Activated naive CD4-positive, alpha-beta T cell treated with anti-CD3 and anti-CD28 coated beads, Interleukin-2, amount 50 U/mL, for 24 hours (primary cell): ENCODE measurements around the gene AGTRAP.

Experiments
- H3K27ac Mint-ChIP-seq: one replicate; pipeline ENCODE4 v1.8.0; 2021; ENCODE audit warnings: mild to moderate bottlenecking, mixed read lengths
- H3K27me3 Mint-ChIP-seq: one replicate; pipeline ENCODE4 v1.8.0; 2021; ENCODE audit warnings: mixed read lengths
- H3K36me3 Mint-ChIP-seq: one replicate; pipeline ENCODE4 v1.8.0; 2021; ENCODE audit warnings: mixed read lengths
- H3K4me1 Mint-ChIP-seq: one replicate; pipeline ENCODE4 v1.8.0; 2021; ENCODE audit warnings: mixed read lengths
- H3K4me3 Mint-ChIP-seq: one replicate; pipeline ENCODE4 v1.8.0; 2021; ENCODE audit warnings: mild to moderate bottlenecking, mixed read lengths
- H3K9me3 Mint-ChIP-seq: one replicate; pipeline ENCODE4 v1.8.0; 2021; ENCODE audit warnings: mixed read lengths

AGTRAP gene

DNA sequence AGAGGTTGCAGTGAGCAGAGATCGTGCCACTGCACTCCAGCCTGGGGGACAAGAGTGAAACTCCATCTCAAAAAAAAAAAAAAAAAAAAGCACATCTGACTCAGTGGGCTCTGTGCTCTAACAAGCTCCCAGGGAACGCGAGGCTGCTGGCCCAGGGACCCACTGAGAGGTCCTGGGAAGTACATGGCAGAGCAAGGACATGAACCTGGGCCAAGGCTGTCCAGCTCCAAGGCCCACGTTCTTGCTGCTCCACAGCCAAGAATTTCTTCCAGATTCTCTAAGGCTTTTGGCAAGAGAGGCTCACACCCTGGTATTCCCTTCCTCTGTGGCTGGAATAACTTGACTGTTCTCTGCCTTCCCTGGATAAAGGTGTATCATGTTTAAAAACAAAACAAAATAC, 15.4 kb upstream of the AGTRAP start:
- Mint-ChIP-seq H3K27me3 (no peaks in the 10 kb centered on the region), H3K4me1 (peaks cover 18% of the 10 kb centered on the region), H3K4me3 (no peak overlapping the region), H3K9me3 (no peaks in the 10 kb centered on the region), H3K27ac (no peak overlapping the region), H3K36me3 (no peaks in the 10 kb centered on the region)

- Mint-ChIP-seq H3K27me3 (no peaks in the 10 kb centered on the region), H3K27ac (no peak overlapping the region), H3K36me3 (no peaks in the 10 kb centered on the region), H3K4me1 (peaks cover 21% of the 10 kb centered on the region), H3K9me3 (no peaks in the 10 kb centered on the region), H3K4me3 (no peak overlapping the region)
Observed at GRCh38 chr1:11721311-11721710, 14.6 kb upstream of the AGTRAP start.

DNA sequence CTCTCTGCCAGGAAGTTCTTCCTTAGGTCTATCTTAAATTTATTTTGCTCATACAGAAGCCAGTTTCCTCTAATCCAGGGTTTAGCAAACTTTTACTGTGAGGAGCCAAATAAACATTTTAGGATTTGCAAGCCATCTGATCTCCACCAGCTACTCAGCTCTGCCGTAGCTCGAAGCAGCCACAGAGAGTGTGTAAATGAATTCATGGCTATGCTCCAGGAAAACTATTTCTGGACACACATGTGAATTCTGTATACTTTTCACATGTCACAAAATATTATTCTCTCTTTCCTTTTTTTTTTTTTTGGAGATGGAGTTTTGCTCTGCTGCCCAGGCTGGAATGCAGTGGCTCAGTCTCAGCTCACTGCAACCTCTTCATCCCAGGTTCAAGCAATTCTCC, 13.4 kb upstream of the AGTRAP start:
- Mint-ChIP-seq H3K4me1 (peaks cover 21% of the 10 kb centered on the region), H3K9me3 (no peaks in the 10 kb centered on the region), H3K36me3 (no peaks in the 10 kb centered on the region), H3K27ac (no peak overlapping the region), H3K4me3 (no peak overlapping the region), H3K27me3 (no peaks in the 10 kb centered on the region)

- no peaks in the 10 kb centered on the region for H3K36me3 Mint-ChIP-seq
- peaks cover 22% of the 10 kb centered on the region for H3K4me1 Mint-ChIP-seq
- no peak overlapping the region for H3K27ac Mint-ChIP-seq
- H3K9me3 Mint-ChIP-seq = no peaks in the 10 kb centered on the region
- no peak overlapping the region for H3K4me3 Mint-ChIP-seq
- no peaks in the 10 kb centered on the region for H3K27me3 Mint-ChIP-seq
Observed at GRCh38 chr1:11725616-11726015, 10.3 kb upstream of the AGTRAP start.

GRCh38 chr1:11727119-11727518, 8.8 kb upstream of the AGTRAP start:
- Mint-ChIP-seq H3K27ac (no peak overlapping the region), H3K36me3 (no peaks in the 10 kb centered on the region), H3K9me3 (no peaks in the 10 kb centered on the region), H3K4me3 (no peak overlapping the region), H3K4me1 (peaks cover 37% of the 10 kb centered on the region), H3K27me3 (no peaks in the 10 kb centered on the region)

DNA sequence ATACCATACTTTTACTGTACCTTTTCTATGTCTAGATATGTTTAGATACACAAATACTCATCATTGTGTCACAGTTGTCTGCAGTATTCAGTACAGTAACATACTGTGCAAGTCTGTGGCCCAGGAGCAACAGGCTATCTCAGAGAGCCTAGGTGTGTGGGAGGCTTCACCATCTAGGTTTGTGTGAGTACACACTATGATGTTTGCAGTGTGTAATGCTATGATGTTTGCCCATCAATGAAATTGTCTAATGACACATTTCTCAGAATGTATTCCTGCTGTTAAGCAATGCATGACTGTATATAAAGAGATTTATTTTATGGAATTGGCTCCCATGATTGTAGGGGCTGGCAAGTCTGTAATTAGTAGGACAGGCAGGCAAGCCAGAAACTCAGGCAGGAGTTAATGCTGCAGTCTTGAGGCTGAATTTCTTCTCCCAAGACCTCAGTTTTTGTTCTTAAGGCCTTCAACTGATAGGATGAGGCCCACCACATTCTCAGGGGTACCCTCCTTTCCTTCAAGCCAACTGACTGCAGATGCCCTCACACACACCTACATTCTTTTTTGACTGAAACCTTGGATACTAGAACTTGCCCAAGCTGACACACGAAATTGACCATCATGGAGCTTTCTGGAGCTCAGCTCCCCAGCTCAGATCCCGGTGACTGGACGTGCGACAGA, 7.7 kb upstream of the AGTRAP start:
- peaks cover 47% of the 10 kb centered on the region for H3K4me1 Mint-ChIP-seq
- no peaks in the 10 kb centered on the region for H3K36me3 Mint-ChIP-seq
- H3K4me3 Mint-ChIP-seq = no peak overlapping the region
- no peak overlapping the region for H3K27ac Mint-ChIP-seq
- H3K9me3 Mint-ChIP-seq = no peaks in the 10 kb centered on the region
- H3K27me3 Mint-ChIP-seq = no peaks in the 10 kb centered on the region

DNA sequence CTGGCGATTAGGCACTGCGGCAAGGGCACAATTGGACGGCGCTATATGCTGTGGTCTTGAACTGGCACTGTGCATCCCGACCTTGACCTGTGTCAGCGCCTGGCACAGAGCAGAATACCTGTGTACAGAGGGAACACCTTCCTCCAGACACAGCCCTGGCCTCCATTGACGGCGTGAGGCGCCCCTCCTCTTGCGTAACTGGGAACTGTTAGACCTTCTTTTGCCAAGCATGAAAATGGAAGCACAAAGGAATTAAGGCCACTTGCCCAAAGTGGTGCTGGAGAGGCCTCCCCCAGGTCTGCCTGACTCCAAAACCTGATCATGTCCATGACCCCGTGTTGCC, 6.8 kb upstream of the AGTRAP start:
- no peaks in the 10 kb centered on the region for H3K27me3 Mint-ChIP-seq
- no peak overlapping the region for H3K4me3 Mint-ChIP-seq
- peaks cover 47% of the 10 kb centered on the region for H3K4me1 Mint-ChIP-seq
- H3K9me3 Mint-ChIP-seq = no peaks in the 10 kb centered on the region
- H3K36me3 Mint-ChIP-seq = no peaks in the 10 kb centered on the region
- H3K27ac Mint-ChIP-seq = no peak overlapping the region

DNA sequence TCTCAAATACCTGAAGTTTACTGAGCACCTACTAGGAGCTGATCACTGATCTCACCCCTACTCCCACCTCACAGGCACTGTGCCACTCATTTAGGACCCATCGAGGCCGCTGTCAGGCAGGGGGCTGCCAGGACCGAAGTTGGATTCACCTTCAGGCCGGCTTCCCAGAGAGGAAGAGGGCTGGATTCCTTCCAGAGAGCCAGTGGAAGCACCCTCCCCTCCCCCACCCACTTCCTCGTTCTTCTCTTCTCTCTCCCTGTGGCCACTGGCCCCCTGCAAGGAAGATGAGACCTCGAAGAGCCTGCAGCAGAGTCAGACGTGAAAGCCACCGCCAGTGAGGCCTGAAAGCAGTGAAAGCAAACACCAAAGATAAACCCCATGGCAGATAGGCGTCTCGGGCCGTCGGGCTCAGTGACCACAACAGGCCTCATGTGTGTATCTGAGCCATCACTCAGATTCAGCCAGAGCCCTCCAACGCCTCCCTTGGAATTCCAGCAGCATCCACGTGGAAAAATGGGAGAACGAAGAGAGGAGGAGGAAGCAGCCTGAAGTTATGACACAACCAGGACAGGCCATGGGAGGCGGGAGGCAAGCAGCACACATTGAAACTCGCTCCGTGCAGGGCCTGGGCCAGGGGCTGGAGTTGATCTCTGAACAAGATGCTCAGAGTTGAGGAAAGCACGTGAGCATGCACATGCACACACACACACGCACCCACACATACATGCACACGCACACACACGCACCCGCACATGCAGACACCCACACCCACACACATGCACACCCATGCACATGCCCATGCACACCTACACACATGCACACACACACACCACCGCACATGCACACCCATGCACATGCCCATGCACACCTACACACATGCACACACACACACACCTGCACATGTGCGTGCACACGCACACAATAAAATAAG, 6.2 kb upstream of the AGTRAP start:
- Mint-ChIP-seq H3K4me1 (peaks cover 47% of the 10 kb centered on the region), H3K27ac (peak overlapping the region; percentile 76), H3K27me3 (no peaks in the 10 kb centered on the region), H3K9me3 (no peaks in the 10 kb centered on the region), H3K36me3 (no peaks in the 10 kb centered on the region), H3K4me3 (peak overlapping the region; percentile 71)

DNA sequence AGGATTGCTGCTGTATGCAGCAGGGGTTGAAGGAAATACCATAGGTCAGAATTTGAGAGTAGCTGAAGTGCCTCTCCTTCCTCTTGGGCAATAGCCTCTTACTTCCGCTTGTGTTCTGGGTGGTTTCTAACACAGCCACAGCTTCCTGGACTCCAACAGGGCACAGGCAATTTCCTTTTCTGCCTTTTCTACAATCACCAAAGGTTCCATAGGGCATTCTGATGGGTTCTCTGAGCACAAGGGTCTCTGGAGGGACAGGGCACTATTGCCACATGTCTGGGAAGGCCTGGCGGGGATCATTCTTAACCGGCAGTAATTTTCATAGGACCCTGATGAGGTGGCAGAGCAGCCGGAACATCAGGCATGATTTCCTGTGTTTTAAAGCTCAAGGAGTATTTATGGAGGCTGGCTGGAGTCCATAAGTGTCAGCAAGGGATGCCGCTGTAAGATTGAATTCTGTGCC, 5.5 kb upstream of the AGTRAP start:
- Mint-ChIP-seq H3K27me3 (no peaks in the 10 kb centered on the region), H3K4me1 (peaks cover 47% of the 10 kb centered on the region), H3K27ac (peak overlapping the region; percentile 76), H3K4me3 (peak overlapping the region; percentile 71), H3K9me3 (no peaks in the 10 kb centered on the region), H3K36me3 (no peaks in the 10 kb centered on the region)

DNA sequence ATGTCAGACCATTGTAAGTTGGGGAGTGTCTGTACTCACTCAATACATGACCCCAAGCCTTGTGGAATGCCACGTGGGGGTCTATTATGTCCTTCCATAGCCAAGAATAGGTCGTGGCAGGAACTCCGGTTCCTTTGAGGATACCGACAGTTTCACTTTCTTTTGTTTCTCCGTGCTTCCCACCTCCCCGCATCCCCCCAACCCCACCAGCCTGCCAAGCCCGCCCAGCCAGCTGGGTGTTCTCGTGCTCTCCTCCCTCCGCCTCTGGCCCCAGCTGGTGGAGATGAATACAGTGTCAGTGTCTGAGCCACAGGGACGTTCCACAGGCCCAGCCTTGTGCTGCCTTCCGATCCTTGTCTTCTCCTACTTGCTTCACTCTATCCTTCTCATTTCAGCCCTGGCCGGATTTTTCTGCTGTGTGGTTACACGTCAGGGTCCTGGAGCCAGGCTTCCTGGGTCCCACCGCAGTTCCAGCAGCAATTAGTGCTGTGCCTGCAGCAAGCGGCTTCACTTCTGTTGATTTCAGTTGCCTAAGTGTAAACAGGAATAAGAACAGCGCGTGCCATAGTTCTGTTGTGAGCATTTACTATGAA, 4.1 kb upstream of the AGTRAP start:
- H3K27me3 Mint-ChIP-seq = no peaks in the 10 kb centered on the region
- peak overlapping the region; percentile 92 for H3K27ac Mint-ChIP-seq
- H3K9me3 Mint-ChIP-seq = no peaks in the 10 kb centered on the region
- peaks cover 46% of the 10 kb centered on the region for H3K4me1 Mint-ChIP-seq
- H3K36me3 Mint-ChIP-seq = no peaks in the 10 kb centered on the region
- H3K4me3 Mint-ChIP-seq = peak overlapping the region; percentile 74

DNA sequence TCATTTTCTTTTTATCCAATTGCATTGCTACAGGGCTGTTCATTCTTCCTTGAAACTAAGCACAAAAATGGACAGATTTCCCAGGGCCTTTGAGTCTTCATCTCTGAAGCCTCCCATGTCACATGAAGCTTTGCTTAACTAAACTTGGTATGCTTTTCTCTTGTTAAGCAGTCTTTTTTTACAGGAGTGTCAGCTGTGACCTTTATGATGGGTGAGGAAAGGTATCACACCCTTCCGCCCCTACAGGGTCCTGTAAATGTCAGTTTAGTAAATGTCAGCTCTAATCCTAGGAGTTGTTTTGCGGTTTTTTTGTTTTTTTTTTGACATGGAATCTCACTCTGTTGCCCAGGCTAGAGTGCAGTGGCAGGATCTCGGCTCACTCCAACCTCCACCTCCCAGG, 2.6 kb upstream of the AGTRAP start:
- Mint-ChIP-seq H3K4me1 (peaks cover 61% of the 10 kb centered on the region), H3K27ac (no peak overlapping the region), H3K4me3 (no peak overlapping the region), H3K9me3 (no peaks in the 10 kb centered on the region), H3K36me3 (no peaks in the 10 kb centered on the region), H3K27me3 (no peaks in the 10 kb centered on the region)

DNA sequence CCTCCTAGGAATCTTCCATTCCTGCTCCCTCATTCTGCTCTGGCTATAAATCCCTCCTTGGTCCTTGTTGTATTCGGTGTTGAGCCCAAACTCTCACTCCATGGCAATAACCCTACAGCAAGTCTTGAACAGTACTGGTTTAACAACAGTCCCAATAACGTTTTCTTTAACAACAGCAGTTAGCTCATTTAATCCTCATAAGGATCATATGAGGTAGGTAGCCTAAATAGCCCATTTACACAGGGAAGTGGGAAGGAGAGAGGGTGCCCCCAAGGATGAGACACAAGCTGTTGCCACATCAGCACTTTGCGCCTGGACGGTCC, 444 bp upstream of the AGTRAP start:
- H3K9me3 Mint-ChIP-seq = no peaks in the 10 kb centered on the region
- H3K27me3 Mint-ChIP-seq = no peaks in the 10 kb centered on the region
- H3K36me3 Mint-ChIP-seq = no peaks in the 10 kb centered on the region
- H3K4me1 Mint-ChIP-seq = peaks cover 67% of the 10 kb centered on the region
- peak overlapping the region; percentile 95 for H3K4me3 Mint-ChIP-seq
- no peak overlapping the region for H3K27ac Mint-ChIP-seq

DNA sequence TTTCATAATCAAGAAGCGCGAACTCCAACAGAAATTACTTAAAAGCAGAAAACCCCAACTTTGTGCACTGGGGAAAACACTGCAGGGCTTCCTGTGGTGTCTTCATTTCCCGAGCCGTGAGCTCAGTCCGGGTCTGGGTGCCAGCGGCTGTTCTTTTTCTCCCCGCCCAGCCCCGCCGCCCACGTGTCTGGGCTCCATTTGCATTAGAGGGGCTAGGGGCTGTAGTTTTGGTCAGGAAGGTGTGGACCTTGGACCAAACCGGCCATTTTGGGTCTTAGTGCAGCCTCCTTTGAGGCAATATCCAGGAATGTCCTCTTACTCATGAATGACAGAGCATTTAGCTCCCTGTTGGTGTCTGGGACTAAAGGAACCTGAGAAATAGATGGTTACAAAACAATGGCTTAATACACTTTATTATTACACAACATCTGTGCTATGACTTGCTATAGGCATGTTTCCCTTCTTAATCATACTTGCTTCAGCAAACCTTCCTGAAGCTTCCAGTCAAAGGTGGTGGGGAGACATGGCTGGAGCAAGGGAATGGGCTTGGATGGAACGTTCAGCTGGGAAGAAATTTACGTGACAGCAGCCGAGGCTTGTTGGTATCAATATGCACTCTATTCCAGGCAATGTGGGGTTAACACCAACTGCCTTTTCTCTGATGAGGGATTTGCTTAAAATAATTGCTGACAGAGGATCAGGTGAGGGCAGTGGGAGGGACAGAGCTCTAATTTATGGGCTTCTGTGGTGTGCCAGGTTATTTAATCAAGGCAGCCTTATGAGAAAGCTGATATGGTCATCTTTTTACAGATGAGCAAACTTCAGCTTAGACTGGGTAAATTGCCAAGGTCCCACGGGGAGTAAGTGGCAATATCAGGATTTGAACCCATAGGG, 1.1 kb downstream of the AGTRAP start:
- Mint-ChIP-seq H3K27ac (peak overlapping the region; percentile 12), H3K9me3 (no peaks in the 10 kb centered on the region), H3K4me3 (peak overlapping the region; percentile 95), H3K27me3 (no peaks in the 10 kb centered on the region), H3K36me3 (no peaks in the 10 kb centered on the region), H3K4me1 (peaks cover 67% of the 10 kb centered on the region)

- Mint-ChIP-seq H3K27me3 (no peaks in the 10 kb centered on the region), H3K36me3 (no peaks in the 10 kb centered on the region)
Observed at GRCh38 chr1:11738096-11738495, 2.2 kb downstream of the AGTRAP start.

GRCh38 chr1:11738783-11739182, 2.8 kb downstream of the AGTRAP start:
- Mint-ChIP-seq H3K36me3 (no peaks in the 10 kb centered on the region), H3K4me1 (peaks cover 64% of the 10 kb centered on the region), H3K27ac (peak overlapping the region; percentile 17), H3K27me3 (no peaks in the 10 kb centered on the region), H3K4me3 (no peak overlapping the region), H3K9me3 (no peaks in the 10 kb centered on the region)

More at GRCh38 chr1:11738096-11738495, 2.2 kb downstream of the AGTRAP start:
- Mint-ChIP-seq H3K27ac (no peak overlapping the region), H3K4me1 (peaks cover 66% of the 10 kb centered on the region), H3K4me3 (no peak overlapping the region), H3K9me3 (no peaks in the 10 kb centered on the region)
